NCI-H2107 treated with DMSO at 0.1 percent for 48 hours (cell line): ENCODE measurements around the gene NTRK3.

ENCODE experiments used
- DNase-seq: peaks from one replicate; lab custom pipeline; 2025; ENCODE audit not compliant: unreplicated experiment; lab: John Stamatoyannopoulos, UW

NTRK3 gene

DNA sequence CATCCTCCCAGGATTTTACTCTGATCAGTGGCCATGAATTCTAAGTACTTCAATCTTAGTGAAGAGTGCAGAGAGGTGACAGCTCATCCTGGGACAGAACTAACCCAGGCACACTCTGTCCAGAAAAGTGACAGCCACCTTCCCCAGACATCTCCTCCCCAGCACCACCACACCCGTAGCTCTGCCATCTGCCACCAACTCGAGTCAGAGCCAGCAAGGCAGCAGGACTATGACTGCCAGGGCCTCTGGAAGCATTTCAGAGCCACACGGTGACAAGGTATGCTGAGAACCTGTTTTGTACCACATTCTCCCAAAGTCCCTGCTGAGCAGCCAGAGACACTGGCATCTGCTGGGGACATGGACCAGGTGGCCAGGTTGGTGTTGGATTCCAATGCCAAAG is 71.0 kb downstream of the NTRK3 start:
- DNase-seq, result no peak

DNA sequence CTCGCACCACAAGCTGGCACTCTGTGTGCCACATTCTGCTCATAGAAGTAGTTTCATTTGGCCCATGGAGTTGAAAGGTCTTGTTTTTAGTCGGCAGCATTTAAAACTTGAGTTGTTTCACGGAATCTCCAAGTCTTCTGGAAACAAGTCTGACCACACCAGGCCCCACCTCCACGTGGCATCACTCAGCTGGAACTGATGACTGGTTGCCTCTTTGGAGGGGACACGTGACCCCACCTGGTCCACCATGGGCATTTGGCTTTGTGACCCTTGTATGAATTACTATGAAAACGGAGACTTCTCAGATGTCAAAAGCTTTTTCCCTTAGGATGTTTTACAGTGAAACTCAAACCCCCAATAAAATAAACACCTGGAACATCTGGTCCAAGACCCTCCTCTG is 74.9 kb downstream of the NTRK3 start:
- no peak for DNase-seq

DNA sequence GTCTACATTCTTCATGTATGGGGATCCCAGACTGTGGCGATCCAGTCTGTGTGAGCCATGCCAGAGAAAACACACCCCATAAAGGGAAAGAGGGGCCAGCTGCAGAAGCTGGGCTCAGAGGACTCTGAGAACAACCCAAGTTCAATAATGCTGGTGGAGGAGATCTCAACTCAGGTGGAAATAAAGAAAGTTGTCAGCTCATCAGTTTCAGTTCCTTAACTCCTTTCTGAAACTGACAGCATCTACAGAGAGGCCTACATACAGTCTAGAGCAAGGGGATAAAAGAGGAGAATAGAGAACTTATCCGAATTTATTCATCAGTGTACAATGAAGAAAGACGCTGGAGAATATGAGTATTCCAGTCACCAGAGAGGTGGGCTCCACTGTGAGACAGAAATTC is 77.0 kb downstream of the NTRK3 start:
- DNase-seq, result no peak

DNA sequence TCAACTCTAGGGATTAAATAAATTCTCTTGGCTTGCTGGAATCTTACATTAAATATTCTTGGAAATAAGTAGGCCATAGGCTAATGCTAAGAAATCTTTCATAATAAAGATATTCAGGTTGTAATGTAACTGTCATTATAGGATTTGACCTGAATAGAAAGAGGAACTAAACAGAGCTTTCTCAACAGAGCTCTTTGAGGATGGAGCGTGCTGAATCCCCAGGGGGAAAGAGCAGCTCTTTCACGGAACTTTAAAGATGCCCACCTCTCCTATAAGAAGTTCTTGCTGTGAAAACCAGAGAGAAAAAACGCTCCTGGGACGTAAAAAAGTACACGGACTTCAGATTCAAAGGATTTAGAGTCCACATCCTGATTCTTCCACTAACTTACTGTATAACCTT is 77.9 kb downstream of the NTRK3 start:
- DNase-seq, result no peak

DNA sequence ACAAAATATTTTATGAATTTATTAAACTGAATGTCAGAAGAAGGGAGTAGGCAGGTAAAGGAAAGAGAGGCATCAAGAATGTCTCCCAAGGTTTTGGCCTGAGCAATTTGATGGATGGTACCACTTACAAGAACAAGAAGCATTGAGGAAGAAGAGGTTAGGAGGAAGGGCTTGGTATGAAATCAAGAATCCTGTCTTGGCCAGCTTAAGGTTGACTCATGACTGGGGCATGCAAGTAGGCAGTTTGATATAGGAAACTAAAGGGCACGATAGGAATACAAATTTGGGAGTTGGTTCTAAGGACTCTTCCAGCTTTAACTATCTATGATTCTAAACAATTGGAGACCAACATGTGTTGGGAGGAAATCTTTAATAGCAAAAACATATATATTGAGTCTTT is 79.1 kb downstream of the NTRK3 start:
- DNase-seq, result no peak

DNA sequence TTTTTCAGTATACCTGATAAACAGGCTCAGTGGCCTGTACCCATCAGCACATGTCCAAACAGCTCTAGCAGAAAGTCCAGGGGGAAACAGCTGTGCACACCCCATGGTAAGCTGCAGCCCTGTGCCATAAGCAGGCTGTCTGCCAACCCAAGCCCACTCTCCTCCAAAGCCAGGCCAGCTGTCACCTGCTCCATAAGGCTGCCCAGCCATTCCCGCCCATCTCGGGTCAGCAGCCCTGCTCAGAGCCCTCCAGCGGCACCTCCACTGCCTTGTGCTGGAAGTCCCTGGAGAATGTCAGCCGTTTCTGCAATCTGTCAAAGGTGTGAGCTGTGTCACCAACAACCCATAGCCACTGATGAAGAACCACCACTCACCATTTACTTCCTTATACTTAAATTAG is 82.0 kb downstream of the NTRK3 start:
- DNase-seq, result no peak

DNA sequence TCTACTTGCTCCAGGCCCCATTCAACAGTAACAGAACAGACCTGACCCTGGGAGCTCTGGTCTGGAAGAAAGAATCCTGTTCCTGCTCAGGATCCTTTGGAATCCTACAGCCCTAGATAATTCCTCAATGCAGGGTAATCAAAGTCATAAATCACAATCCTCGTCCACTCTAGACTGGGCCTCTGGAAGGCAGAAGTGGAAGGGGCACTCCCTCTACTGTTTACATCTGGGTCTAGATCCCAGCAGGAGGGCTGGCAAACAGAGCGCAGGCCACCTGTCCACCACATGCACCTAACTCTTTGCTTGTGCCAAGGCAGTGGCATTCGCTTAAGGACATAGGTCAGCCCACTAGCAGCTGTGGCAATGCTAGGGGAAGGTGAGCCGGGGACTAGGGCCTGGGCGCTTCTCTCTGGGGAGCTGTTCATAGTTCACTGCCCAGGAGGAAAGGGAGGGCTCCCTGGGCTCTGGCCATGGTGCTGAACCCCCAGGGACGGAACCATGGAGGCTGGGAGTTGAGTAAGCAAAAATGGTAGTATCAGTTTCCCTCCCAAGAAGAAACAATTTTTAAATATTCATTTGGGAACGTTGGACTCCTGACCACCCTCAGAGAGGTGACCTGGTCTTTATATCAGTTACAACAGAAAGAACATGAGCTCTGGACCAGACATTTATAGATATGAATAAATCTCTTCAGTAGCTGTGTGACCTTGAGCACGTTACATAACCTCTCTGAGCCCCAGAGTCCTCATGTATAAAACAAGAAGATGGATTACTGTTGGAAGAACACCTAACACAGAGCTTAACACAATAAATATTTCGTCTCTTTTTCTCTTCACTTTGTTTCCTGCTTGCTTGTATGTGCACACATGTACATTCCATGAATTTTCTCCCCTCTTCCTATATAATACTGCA is 90.2 kb downstream of the NTRK3 start:
- DNase-seq, result no peak

DNA sequence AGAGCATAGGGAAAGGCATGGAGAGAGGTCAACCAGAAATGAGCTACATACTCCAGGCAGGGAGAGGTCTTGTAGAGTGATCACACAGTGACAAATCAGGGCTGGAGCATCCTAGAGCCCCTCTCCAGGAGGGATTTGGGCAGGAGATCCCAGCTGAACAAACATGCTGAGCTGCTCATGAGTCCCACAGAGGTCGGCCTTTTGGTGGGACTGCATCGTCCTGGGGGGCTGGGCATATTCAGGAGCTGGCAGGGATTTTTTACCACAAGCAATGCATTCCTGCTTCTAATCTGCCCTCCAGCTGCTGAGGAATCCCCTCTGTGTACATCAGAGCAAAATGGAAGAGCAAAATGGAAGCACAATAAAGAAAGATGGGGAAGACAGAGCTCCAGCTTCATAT is 94.9 kb downstream of the NTRK3 start:
- DNase-seq, result no peak

DNA sequence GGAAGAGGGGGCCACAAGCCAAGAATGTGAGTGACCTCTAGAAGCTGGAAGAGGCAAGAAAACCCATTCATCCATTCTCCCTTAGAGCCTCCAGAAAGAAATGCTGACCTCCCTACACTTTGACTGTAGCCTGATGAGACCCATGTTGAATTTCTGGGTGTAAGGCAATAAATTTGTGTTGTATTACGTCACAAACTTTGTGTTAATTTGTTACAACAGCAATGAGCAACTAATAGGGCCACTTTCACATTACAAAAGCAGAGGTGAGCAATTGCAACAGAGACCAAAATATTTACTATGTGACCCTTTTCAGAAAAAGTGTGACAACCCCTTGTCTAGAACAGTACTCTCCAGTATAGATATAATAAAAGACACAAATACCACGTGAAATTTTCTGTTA is 101.2 kb downstream of the NTRK3 start:
- no peak for DNase-seq

DNA sequence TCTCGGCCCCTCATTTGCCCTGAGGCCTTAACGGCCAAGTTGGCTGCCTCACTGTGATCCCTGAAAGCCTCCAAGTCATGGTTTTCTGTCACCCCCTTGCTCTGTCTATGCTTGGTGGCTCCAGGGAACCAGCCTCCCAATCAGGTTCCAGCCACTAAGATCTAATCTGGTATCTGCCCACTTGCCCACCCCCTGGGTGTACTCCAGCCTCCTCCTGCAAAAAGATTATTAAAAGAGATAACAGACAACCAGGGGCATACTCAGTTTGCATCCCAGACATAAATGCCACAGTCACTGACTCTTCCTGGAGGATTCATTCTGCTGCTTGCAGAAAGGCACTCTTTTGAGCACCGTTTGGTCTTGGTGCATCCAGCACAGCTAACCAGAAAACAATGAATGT is 103.9 kb downstream of the NTRK3 start:
- DNase-seq, result no peak

DNA sequence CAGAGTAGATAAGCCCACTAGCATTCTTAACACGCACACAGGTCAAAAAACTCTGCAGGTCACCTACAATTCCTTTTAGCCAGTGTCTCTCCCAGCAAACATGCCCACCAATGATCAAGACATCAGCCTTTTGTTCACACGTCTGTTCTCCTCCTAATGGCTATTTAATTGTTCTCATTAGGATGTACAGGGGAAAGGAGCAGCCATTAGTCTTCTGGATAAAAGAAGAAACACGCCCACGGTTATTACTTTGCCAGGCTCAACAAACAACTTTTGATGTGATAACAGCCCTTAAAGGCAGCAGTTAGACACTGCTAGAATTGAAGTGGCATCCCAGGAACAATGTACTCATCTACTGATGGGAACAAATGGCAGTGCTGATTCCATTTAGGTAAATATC is 108.8 kb downstream of the NTRK3 start:
- DNase-seq, result no peak

DNA sequence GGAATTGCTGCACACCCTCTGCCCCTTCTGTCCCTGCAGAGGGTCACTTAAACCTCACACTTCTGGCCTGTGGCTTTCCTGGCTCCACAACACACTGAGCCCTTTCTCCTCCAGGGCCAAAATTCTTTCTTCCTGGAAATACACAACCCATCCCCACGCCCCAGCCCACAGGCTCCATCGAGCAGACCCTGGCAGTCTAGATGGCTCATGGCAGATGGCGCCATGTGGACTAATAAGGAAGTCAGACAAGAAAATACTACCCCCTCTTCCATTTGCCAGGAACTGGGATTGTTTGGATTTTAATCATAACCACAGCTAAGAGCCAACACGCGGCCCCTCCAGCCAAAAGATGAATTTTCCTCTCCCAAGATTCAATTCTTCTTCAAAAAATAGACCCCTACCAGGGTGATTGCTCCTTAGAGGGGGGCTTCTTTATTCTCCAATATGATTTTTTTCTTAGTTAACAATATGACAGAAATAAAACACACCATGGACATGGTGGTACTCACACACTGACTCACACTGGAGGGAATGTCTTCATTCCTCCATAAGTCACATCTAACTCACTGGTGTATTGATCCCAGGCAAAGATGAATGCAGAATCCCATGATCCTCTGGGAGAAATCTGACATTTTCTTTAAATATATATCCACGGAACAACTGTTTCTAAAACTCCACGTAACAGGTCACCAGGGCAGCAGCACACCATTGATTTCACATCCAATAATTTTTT is 111.5 kb downstream of the NTRK3 start:
- no peak for DNase-seq

DNA sequence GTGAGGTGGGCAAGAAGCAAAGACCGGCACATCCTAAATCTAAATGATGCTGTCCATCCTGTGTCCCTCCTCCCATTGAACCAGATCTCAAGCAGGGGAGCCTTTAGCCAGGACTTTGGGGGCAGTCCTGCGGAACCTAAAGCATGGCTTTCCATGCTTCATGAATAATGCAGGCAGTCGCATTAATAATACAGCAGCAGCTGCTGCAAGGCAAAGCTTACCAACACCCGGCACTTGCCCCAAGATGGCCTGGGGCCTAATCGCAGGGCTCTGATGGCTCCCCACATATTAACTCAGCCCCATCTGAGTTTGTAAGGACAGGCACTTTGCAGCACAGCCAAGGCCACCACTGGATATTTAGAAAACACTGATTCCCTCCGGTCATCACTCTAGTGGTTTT is 114.4 kb downstream of the NTRK3 start:
- DNase-seq, result no peak

DNA sequence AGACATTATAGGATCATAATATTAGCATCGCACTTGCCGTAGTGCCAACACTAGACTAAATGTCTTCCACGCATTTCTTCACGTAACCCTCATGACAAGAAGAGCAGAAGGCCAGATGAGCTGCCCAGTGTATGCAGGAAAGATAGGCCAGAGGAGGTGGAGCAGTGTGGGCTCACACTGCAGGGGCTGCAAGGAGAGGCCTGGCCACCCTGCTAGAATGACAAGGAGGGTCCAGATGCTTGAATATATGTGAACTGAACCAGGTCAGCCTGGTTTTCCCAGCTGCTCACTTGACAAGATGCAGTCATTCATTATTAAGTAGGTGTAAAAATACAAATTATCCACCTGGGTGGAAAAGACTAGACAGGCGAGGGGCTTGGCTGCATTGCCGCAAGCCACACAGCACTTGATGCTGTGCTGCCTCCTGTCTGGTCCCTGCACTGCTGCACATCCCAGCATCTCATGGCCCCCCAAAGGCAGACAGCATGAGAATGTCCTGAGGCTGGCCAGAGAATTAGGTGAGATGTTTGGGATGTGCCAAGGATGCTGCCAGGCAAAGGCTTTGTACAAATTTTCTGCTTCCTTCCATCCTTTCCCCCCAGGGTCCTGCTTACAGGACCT is 115.2 kb downstream of the NTRK3 start:
- DNase-seq, result no peak

DNA sequence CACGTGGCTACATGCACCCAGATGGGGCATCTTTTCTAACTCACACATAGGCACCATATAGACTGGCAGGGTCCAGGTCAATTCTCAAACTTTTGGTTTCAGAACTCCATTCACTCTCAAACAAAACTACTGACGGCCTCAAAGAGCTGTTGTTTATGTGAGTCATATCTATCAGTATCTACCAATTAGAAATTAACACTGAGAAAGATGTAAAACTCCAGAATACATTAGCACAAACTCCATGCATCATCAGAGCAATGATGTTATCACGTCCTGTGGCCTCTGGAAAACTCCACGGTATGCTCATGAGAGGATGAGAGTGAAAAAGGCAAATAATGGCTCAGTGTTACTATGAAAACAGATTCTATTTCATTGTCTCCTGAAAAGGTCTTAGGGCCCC is 116.1 kb downstream of the NTRK3 start:
- no peak for DNase-seq

DNA sequence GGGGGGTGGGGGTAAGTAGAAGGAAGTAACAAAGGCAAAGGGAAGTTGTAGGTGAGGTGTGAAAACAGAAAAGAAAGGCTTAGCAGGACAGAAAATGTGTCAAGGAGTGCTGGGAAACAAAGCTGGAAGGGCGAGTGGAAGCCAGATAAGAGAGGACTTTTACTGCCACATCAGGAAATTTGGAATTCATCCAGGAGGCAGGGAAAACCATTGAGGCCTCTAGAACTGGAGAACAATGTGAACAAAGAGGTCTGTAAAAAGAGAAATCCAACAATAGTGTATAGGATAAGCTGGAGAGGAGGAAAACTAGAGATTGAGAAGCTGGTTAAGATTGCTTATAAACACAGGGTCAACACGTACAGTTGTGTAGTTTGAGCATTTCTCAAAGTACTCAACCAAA is 116.6 kb downstream of the NTRK3 start:
- DNase-seq, result no peak

DNA sequence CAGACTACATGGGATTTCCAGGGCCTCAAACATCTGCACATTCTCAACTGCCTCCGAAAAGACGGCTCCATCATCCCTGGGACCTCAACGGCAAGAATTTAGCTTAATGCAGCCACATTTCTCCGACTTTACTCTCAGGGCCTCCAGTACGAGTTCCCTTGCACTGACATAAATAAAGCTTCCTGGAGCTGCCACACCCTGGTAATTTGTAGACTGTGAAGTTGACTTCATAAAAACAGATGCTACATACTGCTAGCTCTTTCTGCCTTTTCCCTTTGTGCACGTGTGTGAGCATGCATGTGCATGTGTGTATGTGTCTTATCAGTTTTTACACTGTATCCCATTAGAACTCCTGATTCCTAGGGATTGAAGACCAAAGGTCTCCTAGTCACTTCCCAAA is 122.7 kb downstream of the NTRK3 start:
- no peak for DNase-seq

DNA sequence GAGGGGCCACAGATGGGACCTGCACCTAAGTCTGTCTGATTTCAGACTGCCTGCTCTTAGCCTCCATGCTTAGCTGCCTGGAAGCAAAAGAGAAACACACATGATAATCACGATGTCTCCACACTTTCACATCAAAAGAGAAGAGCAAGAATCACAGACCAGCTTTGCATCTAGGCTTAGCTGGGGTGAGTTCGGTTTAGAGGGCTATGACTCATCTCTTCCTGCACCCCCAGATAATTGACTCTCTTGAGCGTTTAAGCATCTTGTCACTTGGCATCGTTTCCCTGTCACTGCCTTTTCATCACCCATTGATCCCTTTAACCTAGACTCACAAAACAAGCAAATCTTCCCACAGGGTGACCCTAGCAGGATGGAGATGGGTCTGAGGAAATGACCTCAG is 124.0 kb downstream of the NTRK3 start:
- DNase-seq, result no peak

DNA sequence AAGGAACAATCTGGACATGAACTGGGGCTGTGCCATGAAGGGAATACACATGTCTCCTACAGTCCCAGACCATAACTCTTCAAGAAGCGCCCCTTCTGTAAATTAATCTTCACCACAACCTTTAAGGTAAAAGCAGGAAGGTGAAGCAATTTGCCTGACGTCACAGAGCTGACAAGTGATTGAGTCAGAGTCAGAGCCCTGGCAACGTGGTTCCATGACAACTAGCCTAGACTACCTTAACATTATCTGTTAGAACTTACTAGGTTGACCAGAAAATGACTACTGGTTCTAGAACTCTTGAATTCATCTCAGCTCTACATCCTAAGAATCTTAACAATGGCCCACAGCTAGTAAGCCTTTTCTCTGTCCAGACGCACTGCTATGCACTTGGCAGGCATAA is 124.6 kb downstream of the NTRK3 start:
- no peak for DNase-seq

DNA sequence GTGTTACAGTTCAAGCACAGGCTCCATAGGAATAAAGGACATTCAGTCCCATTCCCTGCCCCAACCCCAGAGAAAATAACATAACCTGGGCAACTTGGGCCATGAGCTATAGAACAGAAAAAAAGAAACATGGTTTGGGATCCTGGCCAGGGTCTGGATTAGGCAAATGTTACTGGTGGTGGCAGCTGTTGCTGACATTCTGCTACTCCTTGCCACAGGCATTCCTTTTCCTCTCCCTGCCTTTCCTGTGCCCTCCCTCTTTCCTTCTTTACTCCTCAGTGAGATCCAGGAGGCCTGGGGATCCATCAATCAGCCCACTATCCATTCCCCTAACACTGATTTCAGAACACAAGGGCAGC is 129.1 kb downstream of the NTRK3 start:
- no peak for DNase-seq

DNA sequence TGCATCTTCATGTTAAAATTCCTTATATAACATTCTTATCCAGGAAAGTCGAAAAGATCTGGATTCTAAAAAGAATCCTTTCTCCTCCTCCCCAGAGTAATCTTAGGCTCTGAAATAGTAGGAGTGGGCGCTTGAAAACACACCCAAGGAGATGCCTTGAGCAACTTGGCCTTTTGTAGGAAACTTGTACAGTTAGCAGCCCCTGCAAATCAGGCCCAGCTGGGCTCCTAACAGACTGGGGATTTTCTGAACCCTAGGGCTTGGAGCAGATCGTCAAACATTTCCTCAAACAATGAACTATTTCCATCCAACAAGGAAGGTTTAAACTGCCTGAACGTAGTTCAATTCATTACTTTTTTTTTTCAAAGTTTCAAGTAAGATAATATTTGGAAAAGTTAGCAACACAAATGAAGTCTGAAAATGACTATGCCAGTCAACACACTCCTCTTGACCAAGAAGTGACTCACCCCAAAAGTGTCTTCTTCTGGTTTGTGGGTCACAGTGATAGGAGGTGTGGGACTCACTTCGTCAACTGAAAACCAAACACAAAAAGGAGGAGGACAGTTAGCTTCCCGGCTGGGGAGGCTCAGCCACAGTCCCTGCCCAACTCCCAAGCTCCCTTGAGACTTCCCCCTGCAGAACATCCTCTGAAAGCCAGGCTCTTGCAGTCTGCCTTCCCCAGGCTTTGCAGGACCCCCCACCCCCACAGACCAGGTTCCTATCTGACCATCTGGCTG is 129.7 kb downstream of the NTRK3 start:
- DNase-seq, result no peak

DNA sequence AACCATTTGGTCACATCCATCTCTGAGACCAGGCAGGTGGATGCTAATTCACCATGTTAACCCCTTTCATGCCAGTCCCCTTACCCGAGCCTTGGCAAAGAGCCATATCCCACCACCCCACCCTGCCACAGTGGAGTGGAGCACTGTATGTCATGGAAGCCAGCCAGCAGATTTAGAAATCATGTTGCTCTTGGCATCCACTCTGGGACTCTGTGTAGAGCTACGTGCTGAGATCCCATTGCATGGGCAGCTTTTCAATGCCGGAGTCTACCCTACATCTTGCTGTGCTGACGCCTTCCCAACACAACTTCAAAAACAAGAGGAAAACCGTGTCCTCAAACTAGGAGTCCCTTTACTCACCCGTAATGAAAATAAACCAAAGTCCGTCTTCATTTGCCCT is 131.0 kb downstream of the NTRK3 start:
- no peak for DNase-seq
